Measurements from ENCODE around the gene TRIM4.

TRIM4 gene

GRCh38 chr7:99843808-99844207, 75.5 kb downstream of the TRIM4 start (continued):
- no peak for TF ChIP-seq PRDM2 (tag by site-specific recombination; IDR thresholded peaks at IDR 0.05; ENCODE audit: borderline replicate concordance)
- no peak for TF ChIP-seq ZFP37 (tag by site-specific recombination; IDR thresholded peaks at IDR 0.05)
- no peak for TF ChIP-seq ZNF157 (tag by site-specific recombination; IDR thresholded peaks at IDR 0.05)
- TF ChIP-seq FEZF1 (tag by site-specific recombination; IDR thresholded peaks at IDR 0.05), result no peak
- no peak for TF ChIP-seq GLIS2 (tag by site-specific recombination; IDR thresholded peaks at IDR 0.05)
- no peak for TF ChIP-seq ZBTB8A (tag by site-specific recombination; IDR thresholded peaks at IDR 0.05)
- no peak for TF ChIP-seq HOXA7 (CRISPR knock-in tag; IDR thresholded peaks at IDR 0.05; ENCODE audit: borderline replicate concordance)
- TF ChIP-seq ZBTB1 (tag by site-specific recombination; IDR thresholded peaks at IDR 0.05), result no peak
- TF ChIP-seq ZSCAN23 (tag by site-specific recombination; IDR thresholded peaks at IDR 0.05), result no peak
- TF ChIP-seq ZNF140 (tag by site-specific recombination; IDR thresholded peaks at IDR 0.05), result no peak

- ChIA-PET CTCF (interaction anchor here (0.6 kb wide), 1 partner anchor 69 kb away, joined by 3 read pairs; no protein-coding TSS in a partner anchor), POLR2A (no interaction called here)
- H3K4me1 ChIP-seq (ENCODE audit: control insufficient read depth, insufficient read depth, low read length), result no peaks in the 10 kb centered on the region
- H3K36me3 ChIP-seq (ENCODE audit: control insufficient read depth in 2 of 2, insufficient read depth in 1 of 2, low read length in 2 of 2), result no peaks in the 10 kb centered on the region
- TF ChIP-seq ZFP37 (tag by site-specific recombination; IDR thresholded peaks at IDR 0.05) (no peak), ZNF18 (tag by site-specific recombination; IDR thresholded peaks at IDR 0.05) (no peak), GFI1B (tag by site-specific recombination; IDR thresholded peaks at IDR 0.05) (no peak), ZBTB11 (tag by site-specific recombination; conservative IDR thresholded peaks at IDR 0.05; ENCODE audit: low read depth) (no peak), ZNF580 (tag by site-specific recombination; IDR thresholded peaks at IDR 0.05) (no peak)
- H3K9me3 ChIP-seq (ENCODE audit: control insufficient read depth, insufficient read depth, low read depth, low read length), result no peaks in the 10 kb centered on the region
- H3K27ac ChIP-seq (ENCODE audit: extremely low read depth, low read depth, low read length), result no peak overlapping the region
- H3K4me3 ChIP-seq (ENCODE audit: low read depth, low read length), result no peak overlapping the region
Observed at GRCh38 chr7:99842926-99843325, 76.4 kb downstream of the TRIM4 start.
